ENCODE results near the gene KRTAP10-12. TPM values are rescaled to one million over a fixed set of nuclear protein-coding genes. Genes with fewer than 3 reads are reported as not detected.

KRTAP10-12 gene
- total and polyA plus RNA-seq, 11 donors = not detected

DNA sequence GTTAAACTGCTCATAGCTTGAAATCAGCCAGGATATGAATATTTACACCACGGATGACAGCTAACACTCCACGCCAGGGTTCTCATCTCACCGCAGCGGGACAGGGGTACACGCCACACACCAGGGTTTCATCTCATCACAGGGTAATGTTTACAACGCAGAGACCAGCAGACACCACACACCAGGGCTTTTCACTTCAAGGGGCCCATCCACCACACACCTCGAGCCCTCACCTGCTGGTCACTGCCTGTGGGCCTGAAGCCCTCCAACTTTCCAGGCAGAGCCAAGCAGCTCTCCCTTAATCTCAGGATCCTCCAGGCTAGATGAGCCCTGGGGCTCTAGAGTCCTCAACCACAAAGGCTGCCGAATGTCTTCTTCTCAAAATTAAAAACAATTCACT lies 1.3 kb upstream of the KRTAP10-12 start:
- TF ChIP-seq, protein P1, sequence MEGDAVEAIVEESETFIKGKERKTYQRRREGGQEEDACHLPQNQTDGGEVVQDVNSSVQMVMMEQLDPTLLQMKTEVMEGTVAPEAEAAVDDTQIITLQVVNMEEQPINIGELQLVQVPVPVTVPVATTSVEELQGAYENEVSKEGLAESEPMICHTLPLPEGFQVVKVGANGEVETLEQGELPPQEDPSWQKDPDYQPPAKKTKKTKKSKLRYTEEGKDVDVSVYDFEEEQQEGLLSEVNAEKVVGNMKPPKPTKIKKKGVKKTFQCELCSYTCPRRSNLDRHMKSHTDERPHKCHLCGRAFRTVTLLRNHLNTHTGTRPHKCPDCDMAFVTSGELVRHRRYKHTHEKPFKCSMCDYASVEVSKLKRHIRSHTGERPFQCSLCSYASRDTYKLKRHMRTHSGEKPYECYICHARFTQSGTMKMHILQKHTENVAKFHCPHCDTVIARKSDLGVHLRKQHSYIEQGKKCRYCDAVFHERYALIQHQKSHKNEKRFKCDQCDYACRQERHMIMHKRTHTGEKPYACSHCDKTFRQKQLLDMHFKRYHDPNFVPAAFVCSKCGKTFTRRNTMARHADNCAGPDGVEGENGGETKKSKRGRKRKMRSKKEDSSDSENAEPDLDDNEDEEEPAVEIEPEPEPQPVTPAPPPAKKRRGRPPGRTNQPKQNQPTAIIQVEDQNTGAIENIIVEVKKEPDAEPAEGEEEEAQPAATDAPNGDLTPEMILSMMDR (IDR thresholded peaks at IDR 0.05) = no peak
- no peak for TF ChIP-seq POLR2A (IDR thresholded peaks at IDR 0.05)
- no peak for DNase-seq
- H3K4me3 ChIP-seq = no peak overlapping the region
- no peak for ATAC-seq
- peaks cover 0 to 42% (median 17%) of the 10 kb centered on the region in 9 donors for H3K27me3 ChIP-seq
- H3K4me1 ChIP-seq = peaks cover 0 to 6% (median 0%) of the 10 kb centered on the region in 12 donors
- 69 to 90% (median 76%) methylated on average over 8 of the region's 8 CpGs for WGBS, 4 donors
- intact Hi-C loops (cut with DNase I) = no loop called here
- H3K36me3 ChIP-seq = no peaks in the 10 kb centered on the region
- H3K27ac ChIP-seq = no peak overlapping the region
- H3K9me3 ChIP-seq = peaks cover 0 to 27% (median 14%) of the 10 kb centered on the region in 12 donors

DNA sequence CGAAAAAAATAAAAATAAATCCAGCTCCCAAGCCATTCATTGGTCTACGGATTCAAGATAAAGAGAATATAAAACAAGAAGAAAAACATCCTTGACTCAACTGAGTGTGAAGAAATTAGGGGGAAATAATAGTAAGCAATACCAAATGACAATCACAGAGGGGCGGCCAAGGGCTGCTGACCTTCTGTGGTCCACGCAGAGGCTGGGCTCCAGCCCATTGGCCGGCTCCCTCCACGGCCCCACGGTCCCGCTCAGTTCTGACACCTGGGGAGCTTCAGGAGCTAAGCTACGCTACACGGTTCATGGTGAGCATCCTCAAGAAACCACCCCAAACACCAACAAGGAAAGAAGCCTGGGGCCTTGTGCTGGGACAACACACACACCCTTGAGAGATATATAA lies 400 bp upstream of the KRTAP10-12 start:
- Histone ChIP-seq H3K36me3 (no peaks in the 10 kb centered on the region), H3K4me3 (no peak overlapping the region), H3K9me3 (peaks cover 0 to 27% (median 14%) of the 10 kb centered on the region in 12 donors), H3K27ac (no peak overlapping the region), H3K4me1 (peaks cover 0 to 6% (median 0%) of the 10 kb centered on the region in 12 donors), H3K27me3 (peaks cover 0 to 52% (median 24%) of the 10 kb centered on the region in 9 donors)
- intact Hi-C loops (cut with DNase I) = no loop called here
- DNase-seq (no peak), ATAC-seq (no peak)
- TF ChIP-seq, protein P1 (IDR thresholded peaks at IDR 0.05) = no peak
- no peak for TF ChIP-seq POLR2A (IDR thresholded peaks at IDR 0.05)
- 59 to 71% (median 63%) methylated on average over 10 of the region's 10 CpGs for WGBS, 4 donors

DNA sequence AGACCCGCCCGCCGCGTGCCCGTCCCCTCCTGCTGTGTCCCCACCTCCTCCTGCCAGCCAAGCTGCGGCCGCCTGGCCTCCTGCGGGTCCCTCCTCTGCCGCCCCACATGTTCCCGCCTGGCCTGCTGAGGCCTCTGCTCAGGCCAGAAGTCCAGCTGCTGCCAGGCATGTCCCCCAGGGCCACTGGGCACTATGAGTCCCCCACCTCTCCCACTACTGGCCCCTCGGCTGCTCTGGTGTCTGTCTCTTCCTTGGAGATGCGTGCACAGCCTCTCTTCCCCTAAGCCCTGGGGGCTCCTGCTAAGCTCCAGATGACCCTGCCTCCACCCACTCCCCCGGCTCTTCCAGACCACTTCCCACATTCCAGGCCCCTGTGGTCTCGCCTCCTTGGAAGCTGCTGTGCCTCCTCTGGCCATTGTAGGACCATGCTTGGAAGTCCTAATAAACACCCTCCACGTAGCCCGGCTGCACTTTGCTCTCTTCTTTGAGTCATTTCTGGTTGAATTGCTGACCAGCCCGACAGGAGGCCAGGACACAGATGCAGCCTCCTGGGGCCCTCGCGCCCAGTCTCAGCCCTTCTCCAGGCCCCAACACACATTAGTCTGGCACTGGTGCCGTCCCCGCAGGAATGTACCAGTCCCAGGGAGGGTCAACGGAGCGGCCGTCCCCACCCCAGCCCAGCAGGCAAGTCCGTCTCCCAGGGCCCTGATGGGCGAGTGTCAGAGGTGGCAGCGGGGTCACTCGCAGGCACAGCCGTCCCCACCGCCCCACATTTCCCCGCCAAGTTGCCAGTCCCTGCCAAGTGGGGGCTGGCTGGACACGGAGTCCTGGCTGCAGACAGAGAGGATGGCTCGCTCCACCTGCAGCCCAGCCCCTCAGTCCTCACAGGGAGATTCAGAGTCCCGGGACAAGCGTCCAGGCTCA lies 1.1 kb downstream of the KRTAP10-12 start:
- no peaks in the 10 kb centered on the region for H3K36me3 ChIP-seq
- ATAC-seq = peak in 1 of 4 donors; percentile 18
- no peak for TF ChIP-seq POLR2A (IDR thresholded peaks at IDR 0.05)
- TF ChIP-seq, protein P1 (IDR thresholded peaks at IDR 0.05) = no peak
- H3K27ac ChIP-seq = no peak overlapping the region
- peaks cover 5 to 67% (median 34%) of the 10 kb centered on the region in 9 donors for H3K27me3 ChIP-seq
- peaks cover 0 to 6% (median 0%) of the 10 kb centered on the region in 12 donors for H3K4me1 ChIP-seq
- intact Hi-C loops (cut with DNase I) = no loop called here
- peaks cover 0 to 14% (median 8%) of the 10 kb centered on the region in 12 donors for H3K9me3 ChIP-seq
- 28 to 41% (median 33%) methylated on average over 32 to 35 of the region's 35 CpGs for WGBS, 4 donors
- H3K4me3 ChIP-seq = no peak overlapping the region
- DNase-seq = no peak

DNA sequence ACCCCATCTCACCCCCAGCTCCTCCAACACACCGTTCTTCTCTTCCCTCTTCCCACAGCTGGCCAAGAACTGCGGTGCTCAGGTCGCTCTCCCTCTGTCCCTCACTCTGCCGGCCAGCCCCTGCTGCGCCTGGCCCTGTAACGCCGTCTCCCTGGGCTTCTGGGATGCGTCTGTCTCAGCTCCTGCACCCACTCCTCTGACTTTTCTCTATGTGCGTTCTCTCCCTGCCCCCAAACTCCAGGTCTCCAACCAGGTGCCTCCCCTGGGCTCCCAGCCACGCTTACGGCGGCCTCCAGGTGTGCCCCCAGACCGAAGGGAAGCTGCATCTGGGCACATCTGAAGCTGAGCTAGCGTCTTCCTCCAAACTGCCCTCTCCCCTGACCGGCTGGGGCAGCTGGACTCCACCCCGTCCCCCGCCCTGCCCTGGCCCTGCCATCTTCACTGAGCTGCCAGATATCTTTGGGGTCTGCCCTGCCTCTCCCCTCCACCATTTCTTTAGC lies 2.6 kb downstream of the KRTAP10-12 start:
- Histone ChIP-seq H3K27me3 (peaks cover 5 to 82% (median 43%) of the 10 kb centered on the region in 9 donors), H3K36me3 (no peaks in the 10 kb centered on the region), H3K4me3 (no peak overlapping the region), H3K4me1 (peaks cover 0 to 6% (median 0%) of the 10 kb centered on the region in 12 donors), H3K9me3 (no peaks in the 10 kb centered on the region), H3K27ac (no peak overlapping the region)
- DNase-seq (no peak), ATAC-seq (no peak)
- 40 to 53% (median 50%) methylated on average over 17 of the region's 17 CpGs for WGBS, 4 donors
- intact Hi-C loops (cut with DNase I) = no loop called here
- TF ChIP-seq, protein P1 (IDR thresholded peaks at IDR 0.05) = no peak
- no peak for TF ChIP-seq POLR2A (IDR thresholded peaks at IDR 0.05)

All from heart left ventricle (tissue), 16 donors.